A549 (cell line): ENCODE measurements around the gene NPB. TPM values are rescaled to one million over a fixed set of nuclear protein-coding genes. Genes with fewer than 3 reads are reported as not detected.

Experiments
- ATAC-seq, 2 experiments: fragments of 200-7000 bp in 1 of 2; fragments of >200 bp in 1 of 2; cut with Nextera tagmentation in 1 of 2; cut with Tn5 transposase in 1 of 2; 3 replicates each; pipeline versions ENCODE4 v1.8.0 to v1.9.1; 2018 to 2020; ENCODE audit warnings: mild to moderate bottlenecking in 1 of 2, moderate library complexity in 1 of 2
- CTCF ChIA-PET: fragments of 300-600 bp; sonication (Branson Sonifier 250); formaldehyde crosslinking; extraction: SDS; loops from one replicate; lab custom pipeline; 2021; ENCODE audit warnings: antibody characterized with exemption, inconsistent platforms; lab: Yijun Ruan, JAX
- POLR2A ChIA-PET: fragments of 350-600 bp; formaldehyde crosslinking; extraction: SDS; loops from one replicate; lab custom pipeline; 2021; ENCODE audit warnings: antibody characterized with exemption, inconsistent platforms; lab: Yijun Ruan, JAX
- DNase-seq, 2 experiments: peaks; one replicate each; pipeline versions ENCODE4 v3.0.0 to v3.0.0-alpha.2; 2011 to 2016; ENCODE audit warnings: low read depth in 1 of 2, low spot score in 1 of 2
- FAIRE-seq: peaks from 2 replicates; lab custom pipeline; 2011; peaks lifted over from hg19 to GRCh38; lab: Jason Lieb, UNC
- H3K27ac ChIP-seq, 2 experiments: fragments of >200 bp; sonication (Bioruptor Twin); formaldehyde crosslinking; 3 replicates each; pipeline ENCODE4 v1.5.1; 2016 to 2017
- H3K4me1 ChIP-seq: fragments of >200 bp; sonication (Bioruptor Twin); formaldehyde crosslinking; 3 replicates; pipeline ENCODE4 v1.6.1; 2016
- H3K4me2 ChIP-seq: fragments of >200 bp; sonication (Bioruptor Twin); formaldehyde crosslinking; 3 replicates; pipeline ENCODE4 v1.6.1; 2016
- H3K4me3 ChIP-seq: fragments of >200 bp; sonication (Bioruptor Twin); formaldehyde crosslinking; 3 replicates; pipeline ENCODE4 v1.5.1; 2016
- H3K9me3 ChIP-seq: fragments of >200 bp; sonication (Bioruptor Twin); formaldehyde crosslinking; 3 replicates; pipeline ENCODE4 v1.6.1; 2016
- BCL3 ChIP-seq: fragments of >200 bp; sonication (Bioruptor Twin); formaldehyde crosslinking; IDR thresholded peaks from 3 replicates; pipeline ENCODE4 v1.6.1; 2016
- CBX2 ChIP-seq: fragments of 200-600 bp; sonication (generic); IDR thresholded peaks from 2 replicates; pipeline ENCODE4 v1.6.1; 2016; ENCODE audit warnings: low read depth, mild to moderate bottlenecking, borderline replicate concordance
- CTCF ChIP-seq: fragments of >200 bp; sonication (Bioruptor Twin); formaldehyde crosslinking; IDR thresholded peaks from 3 replicates; pipeline ENCODE4 v1.5.1; 2016
- ESRRA ChIP-seq: fragments of 150-350 bp; IDR thresholded peaks from 2 replicates; pipeline ENCODE4 v1.6.1; 2014; ENCODE audit warnings: mild to moderate bottlenecking, low read length, borderline replicate concordance
- FOSL2 ChIP-seq, 2 experiments: fragments of 450-650 bp in 1 of 2; fragments of >200 bp in 1 of 2; sonication (Bioruptor Twin) in 1 of 2; formaldehyde crosslinking; IDR thresholded peaks; 2 replicates each; pipeline versions ENCODE4 v1.5.0 to v1.6.1; 2016 to 2020; ENCODE audit warnings: mild to moderate bottlenecking in 1 of 2, moderate library complexity in 1 of 2
- FOXS1 ChIP-seq: fragments of 250-450 bp; sonication (Bioruptor Pico); IDR thresholded peaks from 2 replicates; pipeline ENCODE4 v1.5.0; 2020; ENCODE audit warnings: mild to moderate bottlenecking, moderate library complexity
- HDAC2 ChIP-seq: fragments of 200-600 bp; sonication (generic); IDR thresholded peaks from 2 replicates; pipeline ENCODE4 v1.6.1; 2016
- HES2 ChIP-seq: fragments of >200 bp; sonication (Bioruptor Twin); formaldehyde crosslinking; IDR thresholded peaks from 2 replicates; pipeline ENCODE4 v1.6.1; 2016
- HEYL ChIP-seq: fragments of 250-450 bp; sonication (Bioruptor Pico); IDR thresholded peaks from 2 replicates; pipeline ENCODE4 v1.8.0; 2021; ENCODE audit warnings: mild to moderate bottlenecking, moderate library complexity
- HOXB5 ChIP-seq: fragments of 250-450 bp; sonication (Bioruptor Pico); IDR thresholded peaks from 2 replicates; pipeline ENCODE4 v1.5.0; 2020; ENCODE audit warnings: mild to moderate bottlenecking, moderate library complexity
- JUN ChIP-seq, 2 experiments: fragments of >200 bp; sonication (Bioruptor Twin); formaldehyde crosslinking; IDR thresholded peaks; 2 replicates in 1 of 2; 3 replicates in 1 of 2; pipeline ENCODE4 v1.6.1; 2016 to 2017
- MAFK ChIP-seq: fragments of 450-650 bp; IDR thresholded peaks from 2 replicates; pipeline ENCODE4 v1.6.1; 2014; ENCODE audit not compliant: partially characterized antibody
- MAZ ChIP-seq: fragments of 150-350 bp; IDR thresholded peaks from 2 replicates; pipeline ENCODE4 v1.6.1; 2014; ENCODE audit warnings: antibody characterized with exemption, low read depth, low read length, borderline replicate concordance
- NPAS2 ChIP-seq: fragments of 250-450 bp; sonication (Bioruptor Pico); IDR thresholded peaks from 2 replicates; pipeline ENCODE4 v1.8.0; 2022; ENCODE audit warnings: mild to moderate bottlenecking, moderate library complexity, borderline replicate concordance
- NR3C1 ChIP-seq: fragments of >200 bp; sonication (Bioruptor Twin); formaldehyde crosslinking; IDR thresholded peaks from 3 replicates; pipeline ENCODE4 v1.6.1; 2017
- PBX3 ChIP-seq: IDR thresholded peaks from 2 replicates; pipeline ENCODE4 v1.6.1; 2012
- PHF8 ChIP-seq: fragments of 200-600 bp; sonication (generic); IDR thresholded peaks from 2 replicates; pipeline ENCODE4 v1.6.1; 2016; ENCODE audit warnings: low read depth, mild to moderate bottlenecking, antibody characterized with exemption, moderate library complexity, borderline replicate concordance
- POLR2A ChIP-seq: IDR thresholded peaks from 2 replicates; pipeline ENCODE4 v1.6.1; 2012; ENCODE audit warnings: mild to moderate bottlenecking, low read length
- POLR2AphosphoS2 ChIP-seq: conservative IDR thresholded peaks from 2 replicates; pipeline ENCODE4 v1.6.1; 2012; ENCODE audit warnings: low read length, improper control_type of control experiment, inconsistent platforms
- RAD21 ChIP-seq, 2 experiments: fragments of >200 bp in 1 of 2; sonication (Bioruptor Twin) in 1 of 2; formaldehyde crosslinking in 1 of 2; IDR thresholded peaks in 1 of 2; conservative IDR thresholded peaks in 1 of 2; 2 replicates in 1 of 2; 3 replicates in 1 of 2; pipeline ENCODE4 v1.6.1; 2012 to 2018; ENCODE audit warnings: inconsistent platforms in 1 of 2
- RARB ChIP-seq: fragments of 250-450 bp; sonication (Bioruptor Pico); IDR thresholded peaks from 2 replicates; pipeline ENCODE4 v1.8.0; 2021; ENCODE audit warnings: mild to moderate bottlenecking, moderate library complexity
- RCOR1 ChIP-seq: fragments of 150-350 bp; IDR thresholded peaks from 2 replicates; pipeline ENCODE4 v1.6.1; 2014; ENCODE audit warnings: antibody characterized with exemption, low read length, low read depth
- RFX5 ChIP-seq: fragments of 450-650 bp; IDR thresholded peaks from 2 replicates; pipeline ENCODE4 v1.7.1; 2014; ENCODE audit warnings: antibody characterized with exemption, mild to moderate bottlenecking, moderate library complexity
- SMC3 ChIP-seq: fragments of >200 bp; sonication (Bioruptor Twin); formaldehyde crosslinking; IDR thresholded peaks from 3 replicates; pipeline ENCODE4 v1.6.1; 2018; ENCODE audit warnings: inconsistent platforms
- SREBF2 ChIP-seq: fragments of 450-650 bp; IDR thresholded peaks from 2 replicates; pipeline ENCODE4 v1.6.1; 2014; ENCODE audit warnings: mild to moderate bottlenecking, moderate library complexity
- TP53 ChIP-seq: fragments of 250-450 bp; sonication (Bioruptor Pico); IDR thresholded peaks from 2 replicates; pipeline ENCODE4 v1.5.0; 2021; ENCODE audit warnings: mild to moderate bottlenecking, moderate library complexity
- ZFP36 ChIP-seq: fragments of 450-650 bp; IDR thresholded peaks from 2 replicates; pipeline ENCODE4 v1.6.1; 2014; ENCODE audit warnings: borderline replicate concordance; ENCODE audit not compliant: partially characterized antibody
- ZNF302 ChIP-seq: fragments of 250-450 bp; sonication (Bioruptor Pico); IDR thresholded peaks from 2 replicates; pipeline ENCODE4 v1.9.0; 2021; ENCODE audit warnings: inconsistent platforms, mild to moderate bottlenecking, moderate library complexity
- ZSCAN20 ChIP-seq: fragments of 250-450 bp; sonication (Bioruptor Pico); IDR thresholded peaks from 2 replicates; pipeline ENCODE4 v1.8.0; 2022; ENCODE audit warnings: mild to moderate bottlenecking, moderate library complexity
- WGBS: methylation state at CpG from one replicate; pipeline ENCODE4 v1.1.6; 2017; ENCODE audit errors: missing lambda C conversion rate; 5-methylcytosine and 5-hydroxymethylcytosine counted together
- polyA plus RNA-seq, 4 experiments: library from polyadenylated mRNA; depleted of rRNA in 3 of 4; stranded (reverse); fragments of >200 nt; fragmentation: RNase III in 1 of 4; extraction: RNeasy Plus Mini Kit Qiagen cat#74134 plus additional on column Dnase treatment in 1 of 4; gene quantifications; 2 replicates in 3 of 4; 3 replicates in 1 of 4; pipeline ENCODE4 v1.2.3, GENCODE V29; 2011 to 2017

Gene NPB
- polyA plus RNA-seq, 2 of the 4 experiments (the other 2 are of a cell fraction) = 0.41 to 0.45 TPM

GRCh38 chr17:81859906-81860755 is 41.9 kb upstream of the NPB start, which contains the start of gene P4HB:
Gene P4HB, minus strand, starts transcription at chr17:81860535. Its CDS starts 64 bp downstream, at chr17:81860471.
- Histone ChIP-seq H3K4me1 (peaks cover 35% of the 10 kb centered on the region), H3K4me2 (peak within 1 kb of the TSS; percentile 89), H3K4me3 (peak within 1 kb of the TSS; percentile 88), H3K9me3 (no peaks in the 10 kb centered on the region), H3K27ac (peak within 1 kb of the TSS; percentile 94 to 96)
- no peak for FAIRE-seq
- no peak for DNase-seq
- peak; percentile 30; the same call in 1 of the 2 replicates for TF ChIP-seq MAZ
- TF ChIP-seq POLR2A = peak; percentile 99
- TF ChIP-seq PHF8 = peak; percentile 98
- 0 out of 3 replicates have a peak, but pooled peaks have one; percentile 13 for TF ChIP-seq SMC3
- peak; percentile 94; the same call in 2 of the 3 replicates for TF ChIP-seq BCL3
- no peak for TF ChIP-seq MAFK
- peak; percentile 20 to 62; a peak in 3 of 5 replicates for TF ChIP-seq JUN (IDR thresholded peaks at IDR 0.05)
- TF ChIP-seq FOXS1 = no peak
- POLR2A ChIA-PET = interaction anchor here (0.6 to 1.1 kb wide), 10 partner anchors 8 to 144 kb away, joined by 3 to 11 read pairs (median 4); partner anchors contain the start of gene MCRIP1
- WGBS = under 1% methylated on average over 29 of the region's 95 CpGs
- CTCF ChIA-PET = interaction anchor here (1.1 to 2.6 kb wide), 6 partner anchors 9 to 158 kb away, joined by 3 to 15 read pairs (median 4); partner anchors contain the start of gene MCRIP1
- peak in 1 of 2 experiments; percentile 85; a peak in 3 of 6 replicates for ATAC-seq

- ATAC-seq (peak; percentile 84 to 92), FAIRE-seq (peak; percentile 98), DNase-seq (peak; percentile 100)
- POLR2A ChIA-PET = interaction anchor here (0.5 to 1.1 kb wide), 13 partner anchors 8 to 145 kb away, joined by 3 to 11 read pairs (median 4); partner anchors contain the start of genes ARHGDIA and MCRIP1
- Histone ChIP-seq H3K9me3 (no peaks in the 10 kb centered on the region), H3K4me2 (peak overlapping the region; percentile 89), H3K27ac (peak overlapping the region; percentile 91 to 94), H3K4me3 (peak overlapping the region; percentile 72), H3K4me1 (peaks cover 35% of the 10 kb centered on the region)
- 2% methylated on average over 50 of the region's 74 CpGs for WGBS
- CTCF ChIA-PET = interaction anchor here (1.4 to 1.6 kb wide), 2 partner anchors 9 to 11 kb away, joined by 3 to 6 read pairs; no protein-coding TSS in a partner anchor
- TF ChIP-seq HEYL = peak; percentile 100
- no peak for TF ChIP-seq MAFK
- TF ChIP-seq FOSL2 (IDR thresholded peaks at IDR 0.05) = no peak
- TF ChIP-seq FOSL2 (CRISPR knock-in tag; IDR thresholded peaks at IDR 0.05) = peak; percentile 72
- peak; percentile 84 for TF ChIP-seq RFX5
- peak in 1 of 2 experiments; percentile 15; a peak in 1 of 5 replicates for TF ChIP-seq RAD21 (conservative IDR thresholded peaks at IDR 0.05 in 1 of 2, IDR thresholded peaks at IDR 0.05 in 1 of 2)
- TF ChIP-seq PHF8 = peak; percentile 53; the same call in 1 of the 2 replicates
- TF ChIP-seq ZSCAN20 (CRISPR knock-in tag) = peak; percentile 100
- peak; percentile 99 for TF ChIP-seq TP53
- 0 out of 3 replicates have a peak, but pooled peaks have one; percentile 9 for TF ChIP-seq SMC3
- TF ChIP-seq HDAC2 = no peak
- no peak for TF ChIP-seq RCOR1
- TF ChIP-seq CBX2 = no peak
- TF ChIP-seq HES2 = no peak
- TF ChIP-seq SREBF2 = no peak
- no peak for TF ChIP-seq ZFP36
- TF ChIP-seq HOXB5 (CRISPR knock-in tag) = peak; percentile 100
- TF ChIP-seq POLR2AphosphoS2 = no peak
- TF ChIP-seq ZNF302 (CRISPR knock-in tag) = peak; percentile 99
- peak; percentile 90 for TF ChIP-seq RARB (CRISPR knock-in tag)
- no peak for TF ChIP-seq NR3C1
- TF ChIP-seq PBX3 = peak; percentile 100
- no peak for TF ChIP-seq CTCF
- peak; percentile 99 for TF ChIP-seq NPAS2 (CRISPR knock-in tag)
- no peak for TF ChIP-seq ESRRA
- peak; percentile 98 for TF ChIP-seq POLR2A
These were observed 41.1 kb upstream of the NPB start for GRCh38 chr17:81860756-81861568.
